HG03575 (cell line): ENCODE measurements around the gene ADAMTS20.

ENCODE experiments used
- ATAC-seq: cut with Tn5 transposase; IDR thresholded peaks from one replicate; pipeline ENCODE4 v1.9.1; 2021; ENCODE audit not compliant: unreplicated experiment, insufficient number of reproducible peaks, low FRiP score; ENCODE audit errors: extremely low read depth

The ADAMTS20 gene

GRCh38 chr12:43331935-43332334 is 220.1 kb downstream of the ADAMTS20 start:
- no peak for ATAC-seq

GRCh38 chr12:43329375-43329774 is 222.6 kb downstream of the ADAMTS20 start:
- no peak for ATAC-seq

DNA sequence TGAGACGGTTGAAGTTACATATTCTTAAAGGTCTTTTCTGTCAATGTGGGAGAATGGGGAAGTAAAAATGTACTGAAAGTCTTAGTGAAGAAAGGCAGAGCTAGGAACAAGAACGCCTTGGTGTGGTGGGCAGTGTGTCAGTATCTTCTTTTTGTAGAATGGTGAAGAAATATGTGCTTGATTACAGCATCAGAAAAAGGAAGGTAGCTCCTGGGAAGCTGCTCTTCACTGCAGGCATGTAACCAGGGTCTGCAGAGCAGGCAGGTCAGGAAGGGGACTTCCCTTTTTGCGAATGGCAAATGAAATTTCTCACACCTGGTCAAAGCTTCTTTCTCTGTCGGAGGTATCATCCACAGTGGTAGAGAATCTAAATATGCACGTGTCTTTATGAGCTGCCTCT is 226.2 kb downstream of the ADAMTS20 start:
- ATAC-seq = no peak

DNA sequence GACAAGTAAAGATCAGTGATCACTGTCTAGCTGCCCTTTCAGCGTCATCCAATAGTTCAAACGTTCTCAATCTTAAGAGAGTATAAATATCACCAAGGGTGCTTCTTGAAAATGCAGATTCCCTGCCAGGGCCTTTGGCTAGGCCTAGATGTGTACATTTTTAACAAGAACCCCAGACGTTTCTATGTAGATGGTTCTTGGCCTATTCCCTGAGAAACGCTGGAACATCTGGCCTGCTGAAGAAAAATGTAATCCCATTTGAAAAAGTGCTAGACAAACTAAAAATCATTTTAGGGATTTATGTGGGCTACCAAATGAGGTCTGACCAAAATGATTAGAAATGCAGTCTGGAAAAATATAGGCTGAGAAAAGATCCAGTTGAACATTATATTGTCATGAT is 231.7 kb downstream of the ADAMTS20 start:
- ATAC-seq = no peak

DNA sequence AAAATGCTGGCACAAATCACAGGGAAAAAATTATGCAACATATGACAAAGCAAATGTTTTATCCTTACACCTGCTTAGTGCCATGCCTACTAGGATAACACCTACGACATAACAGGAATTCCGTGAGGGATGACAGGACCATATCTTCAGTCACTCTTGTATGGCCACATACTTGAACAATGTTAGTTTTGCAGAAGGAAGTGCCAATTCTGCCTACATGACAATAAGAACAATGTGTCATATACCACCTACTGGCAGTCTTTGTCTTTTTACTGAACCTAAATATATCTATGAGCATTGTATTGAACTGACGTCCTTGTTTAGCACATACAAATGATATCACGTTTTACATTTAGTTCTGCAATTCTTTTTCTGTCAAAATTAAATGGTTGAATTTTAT is 234.0 kb downstream of the ADAMTS20 start:
- no peak for ATAC-seq

GRCh38 chr12:43317156-43317555 is 234.8 kb downstream of the ADAMTS20 start:
- ATAC-seq = no peak

- ATAC-seq = no peak
Measured at GRCh38 chr12:43316520-43316919, 235.5 kb downstream of the ADAMTS20 start.

- no peak for ATAC-seq
Measured at GRCh38 chr12:43315961-43316360, 236.0 kb downstream of the ADAMTS20 start.

GRCh38 chr12:43312991-43313505 is 239.0 kb downstream of the ADAMTS20 start:
- ATAC-seq = no peak

GRCh38 chr12:43310596-43310995 is 241.4 kb downstream of the ADAMTS20 start:
- ATAC-seq = no peak

GRCh38 chr12:43309959-43310358 is 242.0 kb downstream of the ADAMTS20 start:
- no peak for ATAC-seq

GRCh38 chr12:43308776-43309175 is 243.2 kb downstream of the ADAMTS20 start:
- no peak for ATAC-seq

- ATAC-seq = no peak
Measured at GRCh38 chr12:43307126-43307525, 244.9 kb downstream of the ADAMTS20 start.

GRCh38 chr12:43306066-43306465 is 245.9 kb downstream of the ADAMTS20 start:
- no peak for ATAC-seq

GRCh38 chr12:43305065-43305464 is 246.9 kb downstream of the ADAMTS20 start:
- no peak for ATAC-seq
